Activated naive CD4-positive, alpha-beta T cell treated with anti-CD3 and anti-CD28 coated beads, Interleukin-2, amount 50 U/mL, for 24 hours (primary cell): ENCODE measurements around the gene RPL36A.

ENCODE experiments used
- H3K27ac Mint-ChIP-seq: one replicate; pipeline ENCODE4 v1.8.0; 2021; ENCODE audit warnings: mild to moderate bottlenecking, mixed read lengths
- H3K27me3 Mint-ChIP-seq: one replicate; pipeline ENCODE4 v1.8.0; 2021; ENCODE audit warnings: mixed read lengths
- H3K36me3 Mint-ChIP-seq: one replicate; pipeline ENCODE4 v1.8.0; 2021; ENCODE audit warnings: mixed read lengths
- H3K4me1 Mint-ChIP-seq: one replicate; pipeline ENCODE4 v1.8.0; 2021; ENCODE audit warnings: mixed read lengths
- H3K4me3 Mint-ChIP-seq: one replicate; pipeline ENCODE4 v1.8.0; 2021; ENCODE audit warnings: mild to moderate bottlenecking, mixed read lengths
- H3K9me3 Mint-ChIP-seq: one replicate; pipeline ENCODE4 v1.8.0; 2021; ENCODE audit warnings: mixed read lengths

The RPL36A gene

DNA sequence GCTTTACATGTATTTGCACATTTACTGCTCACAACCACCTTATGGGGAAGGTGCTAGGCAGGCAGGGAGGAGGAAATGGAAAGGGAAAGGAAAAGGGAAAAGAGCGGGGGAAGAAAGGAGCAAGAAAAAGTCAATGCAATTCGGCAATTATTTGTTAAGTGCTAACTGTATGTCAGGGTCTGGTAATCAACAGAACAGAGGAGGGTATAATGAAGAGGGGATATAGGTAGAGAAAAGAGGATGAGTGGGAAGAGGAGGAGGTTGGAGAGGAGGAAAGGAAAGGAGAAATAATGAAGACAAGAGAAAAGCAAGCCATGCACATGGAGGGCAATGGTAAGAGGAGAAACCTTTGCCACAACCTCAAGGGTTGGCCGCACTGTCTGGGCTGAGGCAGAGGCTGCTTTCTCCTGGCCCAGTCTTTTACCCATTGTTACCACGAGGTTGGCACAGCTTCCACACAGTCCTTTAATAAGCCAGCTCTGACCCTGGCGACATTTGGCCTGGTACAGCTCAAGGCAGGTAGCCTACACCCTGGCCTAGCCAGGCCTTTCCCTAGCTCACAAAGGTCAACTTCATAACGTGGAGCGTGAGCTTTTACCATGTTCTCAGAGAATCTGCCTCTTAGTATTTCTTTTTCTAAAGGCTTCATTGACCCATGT lies 5.7 kb upstream of the RPL36A start:
- Mint-ChIP-seq H3K27me3 (no peaks in the 10 kb centered on the region), H3K4me3 (no peak overlapping the region), H3K36me3 (no peaks in the 10 kb centered on the region), H3K4me1 (no peaks in the 10 kb centered on the region), H3K27ac (no peak overlapping the region), H3K9me3 (no peaks in the 10 kb centered on the region)

DNA sequence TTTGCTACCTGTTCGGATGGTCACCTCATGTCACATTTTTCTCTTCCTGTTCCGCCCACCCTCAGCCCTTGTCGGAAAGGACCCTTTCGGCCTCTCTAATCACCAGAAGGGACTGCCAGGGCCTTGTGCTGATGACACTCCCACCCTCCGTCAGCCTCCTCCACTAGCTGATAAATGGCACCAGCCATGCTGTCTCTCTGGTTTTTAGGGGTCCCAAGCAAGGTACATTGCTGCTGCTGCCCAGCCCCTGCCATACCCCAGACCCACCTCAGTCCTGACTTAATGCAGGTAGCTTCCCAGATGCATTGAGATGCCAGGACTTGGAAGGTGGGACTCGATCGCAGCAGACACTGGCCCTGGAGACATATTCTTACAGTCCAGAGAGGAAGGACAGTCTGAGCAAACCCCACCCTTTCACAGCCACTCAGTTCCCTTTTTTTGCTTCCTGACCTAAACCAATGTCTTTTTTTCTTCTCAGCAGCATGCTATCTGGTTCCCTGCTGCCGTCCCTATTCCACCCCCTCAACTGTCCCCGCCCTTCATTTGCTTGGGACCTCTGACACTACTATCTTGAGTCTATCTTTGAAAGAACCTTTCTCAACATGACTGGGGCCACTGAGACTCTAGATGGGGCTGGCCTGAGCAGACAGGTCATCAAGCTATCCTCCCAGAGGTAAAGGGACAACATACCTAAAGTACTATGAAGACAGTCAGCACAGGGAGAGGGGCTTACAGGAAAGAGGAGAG lies 4.8 kb upstream of the RPL36A start, which contains the start of gene BTK:
Gene BTK, minus strand, starts transcription at position 397 of the 747 bp plus-strand sequence. CDS start 10,907 bp downstream, outside the sequence.
- H3K27me3 Mint-ChIP-seq = no peaks in the 10 kb centered on the region
- peaks cover 4% of the 10 kb centered on the region for H3K4me1 Mint-ChIP-seq
- H3K4me3 Mint-ChIP-seq = no peak within 1 kb of the TSS
- H3K9me3 Mint-ChIP-seq = no peaks in the 10 kb centered on the region
- peaks cover 1% of the 10 kb centered on the region for H3K36me3 Mint-ChIP-seq
- no peak within 1 kb of the TSS for H3K27ac Mint-ChIP-seq

DNA sequence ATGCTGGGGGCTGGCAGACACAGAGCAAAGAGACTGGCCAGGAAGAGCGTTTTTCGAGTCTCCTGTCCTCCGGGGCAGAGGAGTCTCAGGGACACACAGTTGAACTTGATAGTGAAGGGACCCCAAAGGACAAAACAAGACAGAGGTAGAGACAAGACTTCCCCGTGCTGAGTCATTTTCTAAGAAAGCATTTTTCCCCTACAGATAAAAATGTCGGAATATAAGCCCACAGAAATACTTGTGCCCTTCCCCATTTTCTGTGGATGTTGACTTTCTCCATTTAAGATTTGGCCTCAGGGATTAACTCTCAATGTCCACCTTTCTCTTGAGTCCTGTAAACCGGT lies 4.3 kb upstream of the RPL36A start:
- no peaks in the 10 kb centered on the region for H3K27me3 Mint-ChIP-seq
- no peak overlapping the region for H3K4me3 Mint-ChIP-seq
- no peaks in the 10 kb centered on the region for H3K9me3 Mint-ChIP-seq
- peaks cover 4% of the 10 kb centered on the region for H3K4me1 Mint-ChIP-seq
- H3K36me3 Mint-ChIP-seq = peaks cover 7% of the 10 kb centered on the region
- H3K27ac Mint-ChIP-seq = no peak overlapping the region

DNA sequence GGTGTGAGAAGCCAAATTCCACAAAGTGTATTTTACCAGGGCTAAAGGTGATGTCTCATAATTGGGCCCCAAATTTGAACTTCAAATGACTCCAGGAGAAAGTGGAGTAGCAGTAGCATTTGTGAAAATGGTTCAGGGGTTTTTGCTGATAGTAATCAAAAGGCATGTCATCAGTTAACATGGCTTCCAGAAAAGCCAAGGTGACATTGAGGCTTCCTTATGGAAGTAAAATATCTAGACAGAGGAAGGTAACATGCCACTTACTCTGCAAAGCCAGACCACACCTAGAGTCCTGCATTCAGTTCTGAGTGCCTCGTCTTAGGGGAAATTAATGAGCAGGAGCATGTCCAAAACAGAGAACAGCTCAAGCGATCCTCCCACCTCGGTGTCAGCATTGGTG lies 2.2 kb upstream of the RPL36A start:
- Mint-ChIP-seq H3K4me1 (peaks cover 11% of the 10 kb centered on the region), H3K27me3 (no peaks in the 10 kb centered on the region), H3K4me3 (no peak overlapping the region), H3K36me3 (peaks cover 21% of the 10 kb centered on the region), H3K27ac (no peak overlapping the region), H3K9me3 (no peaks in the 10 kb centered on the region)

DNA sequence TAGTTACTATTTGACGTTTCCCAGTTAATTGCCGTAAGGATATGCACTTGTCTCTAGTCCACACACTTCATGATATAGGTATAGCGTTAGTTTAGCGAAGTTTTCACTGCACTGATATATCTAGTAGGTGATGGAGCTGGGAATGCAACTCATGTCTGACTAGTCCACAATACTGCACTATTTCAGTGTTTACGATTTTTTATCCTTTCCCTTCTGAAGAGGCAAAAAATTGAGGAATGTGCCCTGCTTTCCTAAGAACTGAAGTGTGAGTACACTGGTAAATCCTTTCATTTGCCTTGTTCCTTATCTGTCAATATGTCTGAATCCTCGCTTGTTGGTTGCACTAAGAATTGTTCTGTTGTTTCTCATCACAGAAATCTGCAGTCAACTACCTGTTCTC lies 1.0 kb downstream of the RPL36A start:
- no peaks in the 10 kb centered on the region for H3K27me3 Mint-ChIP-seq
- no peaks in the 10 kb centered on the region for H3K9me3 Mint-ChIP-seq
- peaks cover 23% of the 10 kb centered on the region for H3K36me3 Mint-ChIP-seq
- peak overlapping the region; percentile 97 for H3K4me3 Mint-ChIP-seq
- peaks cover 15% of the 10 kb centered on the region for H3K4me1 Mint-ChIP-seq
- H3K27ac Mint-ChIP-seq = peak overlapping the region; percentile 98

DNA sequence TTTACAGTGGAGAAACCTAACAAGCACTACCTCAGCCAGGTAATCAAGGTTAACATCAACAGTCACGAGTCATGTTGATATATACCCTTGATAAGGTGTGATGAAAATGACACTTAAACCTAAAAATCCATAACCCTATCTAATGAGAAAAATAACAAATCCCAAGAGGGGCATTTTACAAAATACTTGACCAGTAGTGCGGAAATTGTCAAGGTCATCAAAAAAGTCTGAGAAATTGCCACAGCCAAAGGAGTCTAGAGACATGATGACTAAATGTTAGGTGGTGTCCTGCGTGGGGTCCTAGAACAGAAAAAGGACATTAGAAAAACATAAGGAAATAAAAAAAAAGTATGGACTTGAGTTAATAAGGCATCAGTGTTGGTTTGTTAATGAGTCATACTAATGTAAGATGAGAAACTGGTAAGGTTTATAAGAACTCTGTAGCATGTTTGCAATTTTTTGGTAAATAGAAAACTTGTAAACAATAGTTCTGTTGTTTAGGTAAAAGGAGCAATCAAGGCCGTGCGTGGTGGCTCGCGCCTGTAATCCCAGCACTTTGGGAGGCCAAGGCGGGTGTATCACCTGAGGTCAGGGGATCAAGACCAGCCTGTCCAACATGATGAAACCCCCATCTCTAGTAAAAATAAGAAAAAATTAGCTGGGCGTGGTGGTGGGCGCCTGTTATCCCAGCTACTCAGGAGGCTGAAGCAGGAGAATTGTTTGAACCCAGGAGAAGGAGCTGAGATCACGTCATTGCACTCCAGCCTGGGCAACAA lies 2.9 kb downstream of the RPL36A start:
- no peaks in the 10 kb centered on the region for H3K9me3 Mint-ChIP-seq
- H3K4me1 Mint-ChIP-seq = peaks cover 15% of the 10 kb centered on the region
- H3K27ac Mint-ChIP-seq = peak overlapping the region; percentile 85
- peaks cover 23% of the 10 kb centered on the region for H3K36me3 Mint-ChIP-seq
- H3K4me3 Mint-ChIP-seq = peak overlapping the region; percentile 97
- no peaks in the 10 kb centered on the region for H3K27me3 Mint-ChIP-seq

DNA sequence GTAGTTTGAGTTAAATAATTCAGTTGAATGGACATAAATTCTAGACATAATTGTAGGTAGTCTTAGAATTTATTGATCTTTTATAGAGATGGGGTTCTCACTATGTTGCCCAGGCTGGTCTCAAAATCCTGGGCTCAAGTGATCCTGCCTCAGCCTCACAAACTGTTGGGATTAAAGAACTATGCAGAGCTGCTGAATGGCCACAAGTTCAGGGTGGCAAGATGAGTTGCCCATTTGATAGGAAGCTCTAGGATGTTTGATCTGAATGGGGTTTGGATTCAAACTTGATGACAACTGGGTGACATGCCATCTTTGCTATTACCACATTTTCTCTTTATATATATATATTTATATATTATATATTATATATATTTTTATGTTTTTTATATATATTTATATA lies 3.6 kb downstream of the RPL36A start:
- H3K4me3 Mint-ChIP-seq = peak overlapping the region; percentile 97

DNA sequence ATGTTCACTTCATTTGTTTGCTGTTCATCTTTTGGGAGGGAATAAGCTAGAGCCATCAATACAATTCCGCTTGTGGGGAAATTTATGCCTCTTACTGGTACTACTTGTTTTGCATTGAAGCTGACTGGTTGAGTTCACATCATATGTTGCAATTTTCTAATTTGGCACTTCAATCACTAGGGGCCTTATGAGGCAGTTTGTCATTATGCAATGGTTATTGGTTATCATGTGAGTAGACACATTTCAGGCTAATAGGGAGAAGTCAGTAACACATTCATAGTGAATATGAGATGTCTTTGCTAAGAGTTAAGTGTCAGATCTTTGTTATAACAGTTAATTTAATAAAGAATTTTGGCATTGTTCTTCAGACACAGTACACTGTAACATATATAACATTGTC lies 5.0 kb downstream of the RPL36A start:
- H3K27me3 Mint-ChIP-seq = no peaks in the 10 kb centered on the region
- peak overlapping the region; percentile 30 for H3K4me3 Mint-ChIP-seq
- peaks cover 11% of the 10 kb centered on the region for H3K4me1 Mint-ChIP-seq
- H3K36me3 Mint-ChIP-seq = peaks cover 26% of the 10 kb centered on the region
- H3K27ac Mint-ChIP-seq = peak overlapping the region; percentile 69
- no peaks in the 10 kb centered on the region for H3K9me3 Mint-ChIP-seq

More for the DNA sequence above, 3.6 kb downstream of the RPL36A start:
- peak overlapping the region; percentile 41 for H3K27ac Mint-ChIP-seq
- no peaks in the 10 kb centered on the region for H3K27me3 Mint-ChIP-seq
- peaks cover 15% of the 10 kb centered on the region for H3K4me1 Mint-ChIP-seq
- H3K9me3 Mint-ChIP-seq = no peaks in the 10 kb centered on the region
- peaks cover 23% of the 10 kb centered on the region for H3K36me3 Mint-ChIP-seq

DNA sequence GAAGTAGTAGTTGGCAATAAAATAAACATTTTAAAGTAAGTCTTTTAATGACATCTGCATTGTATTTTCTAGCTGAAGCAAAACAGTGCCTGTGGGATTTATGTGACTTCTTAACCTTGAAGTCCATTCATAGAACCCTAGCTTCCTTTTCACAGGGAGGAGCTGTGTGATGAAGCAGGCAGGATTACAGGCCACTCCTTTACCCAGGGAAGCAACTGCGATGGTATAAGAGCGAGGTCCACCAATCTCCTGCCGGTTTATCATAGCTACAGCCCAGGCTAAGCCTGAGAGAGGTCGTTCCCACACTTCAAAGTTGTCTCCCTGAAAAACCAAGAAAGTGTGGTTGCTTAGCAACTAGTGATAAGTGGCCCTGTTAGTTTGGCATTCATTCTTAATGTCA lies 7.0 kb downstream of the RPL36A start:
- Mint-ChIP-seq H3K27me3 (no peaks in the 10 kb centered on the region), H3K36me3 (peaks cover 10% of the 10 kb centered on the region), H3K27ac (no peak overlapping the region), H3K4me3 (no peak overlapping the region), H3K4me1 (peaks cover 11% of the 10 kb centered on the region), H3K9me3 (no peaks in the 10 kb centered on the region)

DNA sequence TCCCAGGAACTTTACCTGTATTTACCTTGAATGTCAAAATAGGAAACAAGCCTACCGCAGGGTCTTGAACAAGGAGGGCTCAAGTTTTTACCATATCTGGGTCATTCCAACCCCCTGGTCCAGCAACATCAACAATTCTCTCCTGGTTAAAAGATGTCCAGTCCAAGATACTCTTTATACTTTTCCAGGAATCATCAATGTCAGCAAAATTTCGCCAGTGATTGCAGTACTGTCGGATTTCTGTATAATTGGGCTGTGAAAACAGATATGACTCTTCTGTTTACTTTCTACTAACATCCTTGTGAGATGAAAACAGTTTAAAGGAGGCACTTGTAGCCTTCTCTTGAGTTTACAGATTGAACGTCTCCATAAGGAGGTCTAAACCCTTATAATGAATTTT lies 7.9 kb downstream of the RPL36A start:
- peaks cover 3% of the 10 kb centered on the region for H3K4me1 Mint-ChIP-seq
- H3K27me3 Mint-ChIP-seq = no peaks in the 10 kb centered on the region
- no peak overlapping the region for H3K4me3 Mint-ChIP-seq
- no peaks in the 10 kb centered on the region for H3K9me3 Mint-ChIP-seq
- H3K27ac Mint-ChIP-seq = no peak overlapping the region
- peaks cover 5% of the 10 kb centered on the region for H3K36me3 Mint-ChIP-seq

DNA sequence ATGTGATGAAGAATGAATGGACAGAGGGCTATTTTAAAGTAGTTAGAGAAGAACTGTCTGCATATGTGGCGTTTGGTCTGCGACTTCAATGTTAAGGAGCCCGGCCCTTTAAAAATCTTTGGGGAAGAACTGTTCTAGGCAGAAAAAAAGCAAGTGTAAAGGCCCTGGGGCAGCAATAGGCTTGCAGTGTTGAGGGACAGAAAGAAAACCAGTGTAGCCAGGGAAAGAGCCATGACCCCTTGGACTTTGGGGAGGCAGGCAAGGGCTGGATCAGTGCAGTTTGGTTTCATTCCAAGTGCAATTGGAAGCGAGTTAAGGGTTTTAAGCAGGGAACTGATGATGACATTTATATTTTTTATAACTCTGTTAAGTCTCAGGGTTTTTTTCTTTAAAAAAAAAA lies 9.0 kb downstream of the RPL36A start:
- Mint-ChIP-seq H3K27ac (peak overlapping the region; percentile 65), H3K9me3 (no peaks in the 10 kb centered on the region), H3K36me3 (peaks cover 7% of the 10 kb centered on the region), H3K4me3 (no peak overlapping the region), H3K27me3 (no peaks in the 10 kb centered on the region), H3K4me1 (no peaks in the 10 kb centered on the region)

DNA sequence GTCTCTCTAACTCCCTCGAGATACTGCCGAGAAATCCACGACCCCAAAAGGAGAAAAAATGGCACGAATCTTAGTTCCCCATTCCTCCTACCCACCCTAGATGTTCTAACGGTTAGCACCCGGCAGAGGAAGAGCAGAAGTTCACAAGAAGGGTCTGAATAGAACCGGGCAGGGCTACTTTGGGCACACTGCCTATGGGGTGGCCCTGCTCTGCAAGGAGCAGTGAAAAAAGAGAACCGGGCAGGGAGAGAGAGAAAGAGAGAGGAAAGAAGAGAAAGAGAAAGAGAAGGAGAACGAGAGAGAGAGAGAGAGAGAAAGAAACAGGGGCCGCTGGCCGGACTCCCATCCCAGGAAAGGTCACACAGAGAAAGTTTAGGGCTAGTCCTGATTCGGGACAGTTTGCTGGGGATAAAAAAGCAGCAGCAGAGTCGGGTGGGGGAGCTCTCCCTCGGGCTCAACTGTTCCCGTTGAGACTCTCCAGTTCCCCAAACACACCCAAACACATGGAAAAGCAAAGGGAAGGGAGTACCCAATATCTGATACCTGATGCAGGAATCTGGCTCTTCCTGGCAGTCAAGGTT lies 16.4 kb downstream of the RPL36A start:
- peak overlapping the region; percentile 99 for H3K27ac Mint-ChIP-seq

DNA sequence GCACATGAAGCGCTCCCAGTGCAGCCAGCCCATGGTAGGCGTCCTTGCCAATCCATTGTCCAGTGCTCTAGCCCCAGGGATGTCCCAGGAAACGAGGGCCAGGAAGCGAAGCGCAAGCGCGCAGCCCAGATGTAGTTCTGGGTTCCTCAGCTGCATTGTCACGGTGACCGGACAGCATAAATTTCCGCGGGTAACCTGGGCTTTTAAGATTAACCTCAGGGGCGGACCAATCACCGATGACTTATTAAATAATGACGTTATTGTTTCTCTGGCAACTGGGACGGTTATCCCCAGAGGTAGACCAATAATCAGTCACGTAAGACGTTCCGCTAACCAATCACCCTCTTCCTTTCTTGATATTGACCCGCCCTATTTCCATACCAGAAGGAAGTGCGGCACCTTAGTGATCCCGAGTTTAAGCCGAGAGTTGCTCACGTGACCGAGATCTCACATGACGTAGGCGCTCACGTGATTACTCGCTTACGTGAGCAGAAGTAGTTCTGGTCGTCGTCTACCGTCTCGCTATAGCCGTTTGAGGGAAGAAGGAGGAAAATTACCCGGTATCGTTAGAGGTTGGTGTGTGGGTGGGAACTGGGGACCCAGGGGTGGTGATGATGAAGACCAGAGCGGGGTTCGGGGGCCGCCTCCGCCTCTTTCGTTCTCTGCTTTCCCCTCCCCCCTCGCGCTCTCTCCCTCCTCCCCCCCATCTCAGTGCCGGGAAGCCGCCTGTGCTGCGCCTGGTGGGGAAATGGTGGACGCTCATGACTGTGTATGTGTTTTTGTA lies 17.1 kb downstream of the RPL36A start, which contains the start of the genes GLA and HNRNPH2:
Gene GLA, minus strand, starts transcription at position 178 of the 784 bp plus-strand sequence. Its CDS starts 22 bp downstream, at position 156.
Gene HNRNPH2, plus strand, starts transcription at position 475 of the 784 bp plus-strand sequence. CDS start 3,767 bp downstream, outside the sequence.
- Mint-ChIP-seq H3K27ac (peak within 1 kb of the TSS; percentile 99), H3K36me3 (peaks cover 9% of the 10 kb centered on the region), H3K4me1 (peaks cover 31% of the 10 kb centered on the region), H3K4me3 (peak within 1 kb of the TSS; percentile 100), H3K27me3 (no peaks in the 10 kb centered on the region), H3K9me3 (no peaks in the 10 kb centered on the region)

More for the DNA sequence above, 16.4 kb downstream of the RPL36A start:
- H3K4me3 Mint-ChIP-seq = peak overlapping the region; percentile 100
- H3K27me3 Mint-ChIP-seq = no peaks in the 10 kb centered on the region
- peaks cover 24% of the 10 kb centered on the region for H3K4me1 Mint-ChIP-seq
- H3K9me3 Mint-ChIP-seq = no peaks in the 10 kb centered on the region
- H3K36me3 Mint-ChIP-seq = peaks cover 7% of the 10 kb centered on the region

DNA sequence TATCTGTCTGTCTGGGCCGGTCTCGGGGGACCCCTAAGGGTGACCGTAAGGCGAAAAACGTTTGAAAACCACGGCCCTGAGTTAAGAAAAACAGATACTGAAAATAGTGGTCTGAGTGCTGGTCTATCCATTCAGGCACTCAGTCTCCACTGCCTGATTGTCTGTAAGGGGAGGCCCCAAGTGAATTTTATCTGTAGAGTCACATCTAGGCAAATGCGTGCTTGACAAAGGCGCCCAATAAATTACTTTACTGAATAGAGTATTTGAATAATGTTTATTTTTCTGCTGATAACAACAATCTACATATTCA lies 17.7 kb downstream of the RPL36A start:
- Mint-ChIP-seq H3K36me3 (peaks cover 9% of the 10 kb centered on the region), H3K4me3 (peak overlapping the region; percentile 100), H3K4me1 (peaks cover 35% of the 10 kb centered on the region), H3K27me3 (no peaks in the 10 kb centered on the region), H3K27ac (peak overlapping the region; percentile 99), H3K9me3 (no peaks in the 10 kb centered on the region)

DNA sequence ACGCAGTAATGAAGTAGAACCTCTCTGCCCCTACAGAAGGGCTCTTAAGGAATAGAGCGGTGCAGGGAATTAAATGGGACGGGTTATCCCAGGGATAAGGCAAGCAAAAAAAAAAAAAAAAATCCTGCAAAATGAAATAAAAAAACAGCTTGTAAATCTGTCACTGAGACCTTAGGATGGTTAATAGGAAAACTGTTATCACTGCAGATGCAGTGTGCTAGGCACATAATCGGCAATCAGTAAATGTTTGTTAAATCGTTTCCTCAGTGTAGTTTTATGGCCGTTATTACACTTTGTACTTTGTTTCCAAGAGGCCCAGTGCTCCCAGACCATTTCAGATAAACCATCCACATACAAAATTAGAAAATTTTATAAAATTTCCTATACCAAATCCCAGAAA lies 18.2 kb downstream of the RPL36A start:
- no peaks in the 10 kb centered on the region for H3K27me3 Mint-ChIP-seq
- H3K4me1 Mint-ChIP-seq = peaks cover 35% of the 10 kb centered on the region
- H3K36me3 Mint-ChIP-seq = peaks cover 8% of the 10 kb centered on the region
- peak overlapping the region; percentile 99 for H3K27ac Mint-ChIP-seq
- H3K4me3 Mint-ChIP-seq = peak overlapping the region; percentile 100
- H3K9me3 Mint-ChIP-seq = no peaks in the 10 kb centered on the region
